Activated CD4-positive, alpha-beta T cell treated with anti-CD3 and anti-CD28 coated beads for 4 hours (primary cell): ENCODE results near the gene ADCY2.

Experiments
- DNase-seq, 2 donors: peaks; one replicate each; pipeline ENCODE4 v3.0.0-alpha.2; 2020

ADCY2 gene

GRCh38 chr5:7668627-7669026 lies 272.7 kb downstream of the ADCY2 start:
- DNase-seq: no peak

- no peak for DNase-seq
These were observed 275.5 kb downstream of the ADCY2 start for GRCh38 chr5:7671381-7671993.

GRCh38 chr5:7673658-7674057 lies 277.7 kb downstream of the ADCY2 start:
- no peak for DNase-seq

DNA sequence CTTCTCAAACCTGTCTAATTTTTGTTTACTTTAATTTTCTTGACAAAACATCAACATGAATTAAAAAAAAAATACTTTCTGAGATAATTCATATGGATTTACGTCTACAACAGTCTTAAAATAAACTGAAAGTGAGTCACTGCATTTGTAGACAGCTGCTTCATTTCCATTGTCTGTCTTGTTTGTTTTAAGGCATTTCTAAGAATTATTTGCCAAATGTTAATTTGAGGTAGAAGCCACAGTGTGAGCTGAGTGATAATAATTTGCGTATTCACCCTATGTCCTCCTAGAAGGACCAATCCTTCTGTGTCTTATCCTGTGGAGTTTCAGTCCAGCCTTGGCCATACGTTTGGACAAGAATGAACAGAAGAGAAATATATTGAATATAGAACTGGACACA lies 280.5 kb downstream of the ADCY2 start:
- no peak for DNase-seq

- no peak for DNase-seq
These were observed 282.1 kb downstream of the ADCY2 start for GRCh38 chr5:7678030-7678429.

GRCh38 chr5:7679663-7680062 lies 283.7 kb downstream of the ADCY2 start:
- no peak for DNase-seq

GRCh38 chr5:7680260-7680659 lies 284.3 kb downstream of the ADCY2 start:
- DNase-seq: no peak

GRCh38 chr5:7682379-7682778 lies 286.4 kb downstream of the ADCY2 start:
- DNase-seq: no peak

GRCh38 chr5:7683753-7684152 lies 287.8 kb downstream of the ADCY2 start:
- no peak for DNase-seq

DNA sequence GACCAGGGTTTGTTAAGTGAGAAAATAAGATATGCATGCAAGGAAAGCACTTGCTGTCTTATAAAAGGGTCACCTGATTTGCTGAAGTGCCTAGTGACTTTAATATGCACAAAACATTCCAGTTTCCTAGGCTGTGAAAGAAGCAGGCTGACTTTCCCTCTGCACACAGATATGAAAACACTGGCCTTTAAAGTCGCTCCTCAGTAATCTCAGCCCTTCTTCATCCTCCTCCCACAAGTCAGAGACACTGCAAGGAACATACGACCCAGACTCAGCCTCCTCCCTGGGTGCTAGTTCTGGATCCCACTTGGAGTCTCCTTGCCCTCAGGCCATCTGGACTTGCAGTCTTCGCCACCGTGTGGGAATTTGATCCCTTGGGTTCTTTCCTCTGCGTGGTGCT lies 288.9 kb downstream of the ADCY2 start:
- DNase-seq: no peak

- no peak for DNase-seq
These were observed 290.9 kb downstream of the ADCY2 start for GRCh38 chr5:7686794-7687193.

- no peak for DNase-seq
These were observed 294.6 kb downstream of the ADCY2 start for GRCh38 chr5:7690557-7690956.

DNA sequence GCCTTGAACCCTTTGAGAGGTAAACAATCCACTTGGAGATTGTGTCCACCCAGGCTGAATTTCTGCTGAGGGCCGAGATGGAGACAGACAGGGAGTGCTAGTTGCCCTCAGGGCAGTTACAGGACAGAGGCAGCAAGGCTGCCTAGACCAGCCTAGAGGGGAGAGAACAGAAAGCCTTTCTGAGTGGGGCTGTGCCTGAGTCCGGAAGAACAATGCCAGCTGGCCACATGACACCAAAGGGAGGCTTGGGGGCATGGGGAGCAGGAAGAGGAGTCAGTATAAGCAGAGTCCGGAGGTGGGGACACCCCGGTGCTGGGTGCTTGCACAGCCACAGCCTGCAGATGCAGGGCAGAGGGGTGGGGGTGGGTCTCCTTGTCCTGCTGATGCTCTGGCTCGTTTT lies 309.3 kb downstream of the ADCY2 start:
- no peak for DNase-seq

DNA sequence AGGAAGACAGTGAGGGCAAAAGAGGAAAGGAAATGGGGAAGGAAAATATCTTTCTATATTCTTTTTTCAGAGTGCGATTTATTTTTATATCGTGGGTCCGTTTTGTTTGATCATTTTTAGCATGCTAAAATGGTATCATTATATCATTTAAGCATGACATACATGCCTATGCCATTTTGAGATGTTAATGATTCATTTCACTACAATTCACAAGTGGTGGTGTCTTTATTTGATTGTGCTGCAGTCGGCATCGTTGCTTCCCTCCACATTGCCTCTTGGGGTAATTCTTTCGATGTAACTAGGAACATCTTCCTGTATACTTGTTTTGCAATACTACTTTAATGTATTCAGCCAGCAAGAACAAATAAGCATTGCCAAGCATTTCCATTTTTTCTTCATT lies 309.8 kb downstream of the ADCY2 start:
- DNase-seq: no peak

GRCh38 chr5:7706256-7706655 lies 310.3 kb downstream of the ADCY2 start:
- DNase-seq: no peak

- no peak for DNase-seq
These were observed 318.2 kb downstream of the ADCY2 start for GRCh38 chr5:7714119-7714518.

GRCh38 chr5:7714697-7715096 lies 318.8 kb downstream of the ADCY2 start:
- no peak for DNase-seq

GRCh38 chr5:7717691-7718090 lies 321.8 kb downstream of the ADCY2 start:
- no peak for DNase-seq

- DNase-seq: no peak
These were observed 332.1 kb downstream of the ADCY2 start for GRCh38 chr5:7728076-7728475.

DNA sequence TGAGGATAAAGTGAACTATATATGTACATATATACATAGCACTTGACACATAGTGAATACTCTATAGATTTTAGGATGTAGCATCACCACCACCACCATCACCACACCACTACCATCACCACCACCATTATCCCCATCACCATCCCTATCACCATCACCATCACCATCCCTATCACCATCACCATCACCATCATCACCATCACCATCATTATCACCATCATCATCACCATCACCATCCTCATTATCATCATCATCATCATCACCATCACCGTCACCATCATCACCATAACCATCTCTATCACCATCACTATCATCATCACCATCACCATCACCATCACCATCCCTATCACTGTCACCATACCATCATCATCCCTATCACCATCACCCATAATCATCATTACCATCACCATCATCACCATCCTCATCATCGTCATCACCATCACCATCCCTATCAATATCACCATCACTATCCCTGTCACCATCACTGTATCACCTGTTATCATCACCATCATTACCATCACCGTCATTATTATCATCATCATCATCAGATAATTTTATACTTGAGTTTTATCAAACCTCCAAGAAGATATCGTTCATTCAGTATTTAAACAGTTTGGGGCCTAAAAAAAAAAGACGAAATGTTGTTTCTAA lies 345.6 kb downstream of the ADCY2 start:
- no peak for DNase-seq

- no peak for DNase-seq
These were observed 346.3 kb downstream of the ADCY2 start for GRCh38 chr5:7742241-7742656.

- peak in 1 of 2 donors; percentile 29 for DNase-seq
These were observed 350.1 kb downstream of the ADCY2 start for GRCh38 chr5:7745882-7746610.

- no peak for DNase-seq
These were observed 351.8 kb downstream of the ADCY2 start for GRCh38 chr5:7747728-7748127.

GRCh38 chr5:7749626-7750025 lies 353.7 kb downstream of the ADCY2 start:
- no peak for DNase-seq
